Activated T-cell treated with anti-CD3 and anti-CD28 coated beads for 48 hours (primary cell): ENCODE results near the gene CD52.
"Not testable (repeated sequence)": the region's sequence is repeated elsewhere in the genome, so short reads cannot be mapped to it uniquely, and the experiment has no call there.

Source experiments
- DNase-seq: peaks from one replicate; pipeline ENCODE4 v3.0.0-alpha.2; 2020; ENCODE audit warnings: low read depth

CD52 gene

DNA sequence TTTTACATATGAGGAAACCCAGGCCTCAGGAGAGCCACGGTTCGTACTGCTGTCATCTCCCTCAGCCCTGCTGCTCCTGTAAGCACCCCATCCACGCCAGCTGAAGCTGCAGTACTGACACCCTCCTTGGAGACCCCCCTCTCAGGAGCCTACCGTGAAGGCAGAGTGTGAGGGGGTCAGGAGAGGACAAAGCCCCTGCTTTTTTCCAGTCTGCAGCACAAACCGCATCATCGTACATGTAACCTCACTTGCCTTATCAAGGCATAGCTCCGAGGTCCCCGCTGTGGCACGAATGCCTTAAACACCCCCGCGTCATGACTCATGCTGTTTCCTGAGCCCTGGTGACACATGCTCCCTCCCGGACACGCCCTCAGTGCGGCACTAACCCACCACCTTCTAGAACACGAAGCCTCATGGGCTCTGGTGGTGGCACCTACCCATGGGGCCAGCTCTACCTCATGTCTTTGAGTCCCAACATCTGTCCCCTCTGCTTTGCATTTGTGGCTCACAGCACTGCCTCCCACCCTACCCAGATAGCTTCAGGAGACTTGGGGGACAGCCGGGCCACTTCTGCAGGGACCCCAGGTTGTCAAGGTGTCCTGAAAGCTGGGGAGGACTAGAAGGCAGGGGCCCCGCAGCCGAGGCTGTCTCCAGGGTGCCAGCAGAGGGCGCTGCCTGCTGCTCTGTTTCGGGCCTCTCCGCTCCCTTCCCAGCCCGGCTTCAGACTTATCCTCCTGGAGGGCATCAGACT lies 33.0 kb upstream of the CD52 start:
- DNase-seq, result peak; percentile 90

DNA sequence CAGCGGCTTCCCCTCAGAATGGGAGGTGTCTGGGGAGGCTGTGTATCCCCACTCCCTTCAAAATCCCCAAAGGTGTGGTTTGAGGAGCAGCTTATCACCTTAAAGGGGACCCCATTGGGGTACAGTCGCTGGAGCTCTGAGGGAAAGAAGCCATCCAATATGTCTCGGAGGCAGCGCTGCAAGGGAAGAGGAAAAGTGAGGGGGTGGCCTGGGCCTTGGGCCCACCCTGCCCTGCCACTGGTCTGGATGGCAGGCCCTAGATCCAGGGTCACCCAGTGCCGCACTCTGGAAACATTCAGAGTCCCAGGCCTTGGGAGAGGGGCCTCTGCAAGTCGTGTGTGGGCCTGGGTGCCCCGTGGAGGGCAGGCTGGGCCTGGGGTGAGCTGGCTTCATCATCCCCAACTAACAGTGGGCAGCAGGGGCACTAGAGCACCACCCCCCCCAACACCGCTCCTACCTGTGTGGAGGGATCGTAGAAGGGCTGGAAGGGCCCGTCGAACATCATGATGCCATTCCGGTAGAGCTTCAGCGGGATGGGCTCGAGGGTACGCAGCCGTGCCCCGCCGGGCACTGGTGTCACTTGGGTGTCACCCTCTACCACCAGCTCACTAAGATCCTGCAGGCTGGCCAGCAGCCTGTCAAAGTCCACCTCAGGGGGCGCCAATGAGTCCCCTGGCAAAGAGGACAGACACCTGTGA lies 32.2 kb upstream of the CD52 start:
- DNase-seq, result peak; percentile 60

DNA sequence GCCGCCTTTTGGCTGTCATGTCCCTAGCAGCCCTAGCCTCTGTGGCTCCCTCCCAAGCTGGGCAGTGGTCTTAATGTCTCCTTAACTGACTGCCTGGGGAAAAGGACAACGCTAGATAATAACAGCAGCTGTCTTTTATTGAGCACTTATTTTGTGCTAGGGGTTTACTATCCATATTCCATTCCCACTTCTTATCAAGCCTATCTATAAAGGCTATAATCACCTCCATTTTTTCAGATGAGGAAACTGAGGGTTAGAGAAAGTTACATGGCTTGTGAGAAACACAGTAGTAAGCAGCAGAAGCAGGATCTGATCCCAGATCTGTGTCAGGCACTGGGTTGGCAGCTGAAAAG lies 31.7 kb upstream of the CD52 start:
- no peak for DNase-seq

DNA sequence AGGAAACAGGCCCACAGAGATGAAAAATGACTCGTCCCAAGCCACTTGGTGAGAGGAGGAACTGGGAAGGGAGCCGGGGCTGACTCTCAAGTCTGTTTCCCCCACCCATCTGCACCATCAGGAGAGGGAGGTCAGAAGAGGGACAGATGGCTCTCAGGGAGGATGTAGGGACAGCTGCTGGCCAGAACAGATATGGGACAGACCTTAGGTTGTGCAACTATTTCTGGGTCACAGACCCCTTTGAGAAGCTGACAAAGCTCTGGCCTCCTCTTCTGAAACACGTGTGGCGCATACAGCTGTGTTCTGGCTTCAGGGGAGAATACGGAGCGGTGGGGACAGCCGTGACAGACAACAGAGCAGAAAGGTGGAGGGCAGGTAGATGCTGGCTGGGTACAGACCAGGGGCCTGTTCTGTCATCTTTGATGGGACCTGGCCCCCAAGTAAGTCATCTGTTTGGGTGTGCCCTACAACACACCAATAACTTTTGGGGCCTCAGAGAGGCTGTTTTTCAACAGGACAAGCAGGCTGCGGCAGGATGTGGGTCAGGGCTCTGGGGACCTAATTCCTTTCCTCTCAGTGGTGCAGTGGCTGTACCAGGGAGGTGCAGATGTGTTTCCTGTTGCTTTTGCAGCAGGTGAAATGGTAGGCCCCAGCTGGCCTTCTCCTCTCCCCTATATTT lies 30.6 kb upstream of the CD52 start:
- DNase-seq, result no peak

DNA sequence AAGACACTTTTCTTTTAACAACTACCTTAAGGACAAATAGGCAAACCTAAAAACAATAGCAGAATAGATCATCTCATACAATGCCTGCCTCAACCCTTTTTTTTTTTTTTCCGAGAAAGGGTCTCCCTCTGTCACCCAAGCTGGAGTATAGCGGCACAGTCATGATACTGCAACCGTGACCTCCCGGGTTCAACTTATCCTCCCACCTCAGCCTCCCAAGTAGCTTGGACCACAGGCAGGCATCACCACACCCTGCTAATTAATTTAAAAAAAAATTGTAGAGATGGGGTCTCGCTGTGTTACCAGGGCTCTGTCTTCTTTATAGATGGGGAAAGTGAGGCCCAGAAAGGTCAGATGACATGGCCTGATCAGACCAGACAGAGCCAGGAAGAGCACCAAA lies 29.9 kb upstream of the CD52 start:
- no peak for DNase-seq

DNA sequence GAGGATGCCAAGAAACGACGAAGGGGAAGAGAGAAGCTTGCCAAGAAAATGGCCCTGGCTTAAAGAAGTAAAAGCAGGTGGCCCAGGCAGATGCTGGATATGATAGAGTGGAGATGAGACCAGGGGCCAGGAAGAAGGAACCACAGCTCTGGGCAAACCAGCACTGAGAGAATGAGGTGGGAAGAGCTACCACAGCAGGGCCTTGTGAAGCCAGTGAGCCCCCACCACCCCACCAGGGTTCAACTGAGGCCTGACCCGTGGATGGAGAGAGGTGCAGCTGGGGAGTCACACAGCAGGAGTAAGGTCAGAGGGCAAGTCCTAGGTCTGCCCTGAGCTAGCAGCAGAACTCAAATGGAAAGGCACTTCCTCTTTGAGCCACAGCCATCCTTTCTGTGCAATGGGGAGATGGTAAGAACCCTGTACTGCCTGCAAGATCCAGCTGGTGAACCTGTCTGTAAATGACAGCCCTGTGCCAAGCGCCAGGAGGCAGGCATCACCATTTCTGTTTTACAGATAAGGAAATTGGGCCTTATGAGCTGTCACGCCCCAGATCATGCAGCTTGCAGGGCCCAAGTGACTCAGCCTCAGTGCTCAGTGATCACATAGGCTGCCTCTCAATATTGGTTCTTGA lies 29.3 kb upstream of the CD52 start:
- peak; percentile 68 for DNase-seq

DNA sequence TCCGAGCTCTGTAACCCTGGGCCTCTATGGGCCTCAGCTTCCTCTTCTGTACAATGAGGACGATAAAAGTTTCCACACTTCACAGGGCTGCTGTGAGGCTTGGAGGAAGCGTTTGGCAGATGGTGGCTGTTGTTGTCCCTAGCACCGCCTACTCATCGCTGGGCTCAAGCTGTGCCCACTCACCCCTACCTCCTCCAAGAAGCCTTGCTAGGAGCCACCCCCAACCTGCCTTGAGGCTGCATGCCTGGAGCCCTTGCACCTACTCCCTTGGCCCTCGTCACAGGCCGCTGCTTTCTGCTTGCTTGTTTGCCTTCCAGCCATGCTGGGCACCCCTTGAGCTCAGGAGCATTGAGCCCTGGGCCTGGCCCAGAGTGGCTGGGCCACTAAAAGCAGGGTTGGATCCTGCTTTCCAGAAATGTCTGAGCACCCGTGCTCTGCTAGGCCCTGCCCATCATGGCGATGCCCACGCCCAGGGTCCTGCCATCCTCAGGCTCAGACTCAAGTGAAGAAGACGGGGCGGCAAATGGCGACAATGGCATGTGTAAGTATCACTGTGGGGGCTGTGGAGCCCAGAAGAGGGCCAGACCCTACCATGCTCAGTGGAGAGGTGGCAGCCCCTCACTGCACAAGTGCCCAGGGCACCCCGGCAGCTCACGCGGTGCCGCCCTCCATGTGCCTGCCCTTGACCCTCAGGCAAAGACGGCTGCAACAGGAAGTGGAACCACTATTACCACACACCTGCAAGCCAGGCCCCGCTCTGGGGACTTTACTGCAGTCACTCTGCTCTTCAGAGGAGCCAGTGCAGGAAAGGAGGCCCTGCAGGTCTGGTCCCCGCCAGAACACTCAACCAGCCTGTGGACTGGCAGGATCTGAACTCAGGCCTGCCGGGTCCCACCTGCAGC lies 28.3 kb upstream of the CD52 start:
- no peak for DNase-seq

DNA sequence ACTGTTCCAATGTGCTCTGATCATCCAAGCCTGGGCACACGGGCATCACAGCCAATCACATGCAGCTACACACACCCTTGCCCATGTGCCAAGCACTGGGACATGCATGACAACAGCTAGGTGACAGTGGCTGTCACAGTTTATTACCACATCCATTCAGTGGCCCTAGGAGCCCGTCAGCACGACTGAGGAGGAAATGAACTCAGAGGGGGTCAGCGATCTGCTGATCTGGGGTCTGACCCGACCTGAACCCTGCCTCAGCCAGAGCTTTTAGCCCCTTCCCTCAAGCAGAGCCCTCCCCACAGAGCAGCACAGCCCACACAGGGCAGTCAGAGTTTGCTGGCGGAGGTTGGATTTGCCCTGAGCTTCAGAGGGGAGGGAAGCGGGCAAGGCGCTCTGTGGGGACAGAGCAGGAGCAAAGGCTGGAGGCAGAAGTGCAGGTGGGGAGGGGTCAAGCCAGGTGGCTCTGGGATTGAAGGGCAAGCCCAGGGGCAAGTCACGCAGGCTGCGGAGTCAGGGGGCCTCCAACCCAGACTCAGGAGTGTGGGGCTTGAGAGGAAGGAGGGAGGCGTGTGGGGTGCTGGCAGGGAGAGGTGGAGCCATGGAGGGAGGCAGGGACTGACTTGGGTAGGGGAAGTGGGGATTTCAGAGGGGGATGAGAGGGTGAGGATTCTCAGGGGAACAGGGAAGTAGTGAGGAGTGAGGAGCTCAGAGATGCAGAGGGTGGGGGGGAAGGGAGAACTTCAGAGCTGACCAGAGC lies 27.5 kb upstream of the CD52 start:
- DNase-seq, result no peak

DNA sequence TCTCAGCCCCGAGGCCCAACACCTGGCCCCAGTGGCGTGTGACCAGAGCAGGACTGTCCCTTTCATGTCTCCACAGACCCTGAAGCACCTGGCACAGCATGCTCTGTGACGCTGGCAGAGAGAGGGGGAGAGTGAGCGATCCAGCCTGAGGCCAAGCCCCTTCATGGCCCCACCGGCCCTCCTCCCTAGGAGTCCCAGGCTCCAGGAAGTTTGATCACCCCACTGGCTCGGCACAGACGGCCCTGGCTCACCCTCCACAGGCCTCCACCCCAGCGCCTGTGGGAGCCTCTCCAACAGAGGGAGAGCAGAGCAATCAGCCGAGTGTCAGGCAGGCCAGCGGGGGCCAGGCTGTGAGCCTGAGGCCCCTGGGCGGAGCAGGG lies 26.9 kb upstream of the CD52 start:
- DNase-seq, result no peak

DNA sequence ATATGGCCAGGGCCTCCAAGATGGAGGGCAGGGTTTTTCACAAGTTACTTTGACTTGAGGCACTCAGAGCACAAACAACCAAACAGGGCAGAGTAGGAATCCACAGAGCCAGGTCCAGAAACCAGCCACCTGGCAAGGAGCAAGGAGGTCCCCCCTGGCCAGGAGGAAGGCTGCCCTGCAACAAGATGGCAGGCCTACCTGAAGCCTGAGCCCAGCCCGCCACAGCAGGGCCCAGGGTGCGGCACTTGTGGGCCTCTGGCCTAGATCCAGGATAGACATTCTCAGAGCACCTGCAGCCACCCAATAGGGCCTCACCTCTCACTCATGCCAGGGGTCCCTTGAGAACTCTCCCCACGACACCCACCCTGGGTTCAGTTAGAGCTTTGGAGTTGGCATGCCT lies 26.3 kb upstream of the CD52 start:
- DNase-seq, result no peak

DNA sequence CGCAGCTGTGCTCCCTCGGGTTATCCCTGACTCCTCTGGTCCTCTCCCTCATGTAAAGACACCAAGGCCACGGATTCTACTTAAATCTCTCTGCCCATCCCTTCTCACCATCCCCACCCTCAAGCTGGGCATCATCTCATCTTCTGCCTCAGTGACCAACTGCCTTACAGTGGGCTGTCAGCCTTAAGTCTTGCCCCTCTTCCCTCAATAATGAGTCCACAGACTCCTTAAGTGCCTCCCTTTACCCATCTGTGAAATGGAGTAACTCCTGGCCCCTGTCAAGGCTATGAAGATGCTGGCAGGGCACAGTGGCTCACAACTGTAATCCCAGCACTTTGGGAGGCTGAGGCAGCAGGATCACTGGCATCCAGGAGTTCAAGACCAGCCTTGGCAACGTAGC lies 25.8 kb upstream of the CD52 start:
- no peak for DNase-seq

DNA sequence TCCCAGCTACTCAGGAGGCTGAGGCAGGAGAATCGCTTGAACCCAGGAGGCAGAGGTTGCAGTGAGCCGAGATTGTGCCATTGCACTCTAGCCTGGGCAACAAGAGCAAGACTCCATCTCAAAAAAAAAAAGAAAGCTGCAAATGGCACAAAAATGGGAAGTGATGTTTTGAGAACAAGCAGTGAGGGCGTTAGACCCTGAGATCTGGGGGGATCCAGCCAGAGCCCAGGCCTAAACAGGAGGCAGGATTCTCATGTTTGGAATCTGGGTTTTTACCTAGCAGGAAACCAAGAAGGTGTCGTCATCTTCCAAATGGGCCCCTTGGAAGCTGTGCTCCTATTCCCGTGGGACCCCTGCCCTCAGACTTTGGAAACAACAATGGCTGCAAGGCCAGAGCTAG lies 25.0 kb upstream of the CD52 start:
- DNase-seq, result not testable (repeated sequence)

DNA sequence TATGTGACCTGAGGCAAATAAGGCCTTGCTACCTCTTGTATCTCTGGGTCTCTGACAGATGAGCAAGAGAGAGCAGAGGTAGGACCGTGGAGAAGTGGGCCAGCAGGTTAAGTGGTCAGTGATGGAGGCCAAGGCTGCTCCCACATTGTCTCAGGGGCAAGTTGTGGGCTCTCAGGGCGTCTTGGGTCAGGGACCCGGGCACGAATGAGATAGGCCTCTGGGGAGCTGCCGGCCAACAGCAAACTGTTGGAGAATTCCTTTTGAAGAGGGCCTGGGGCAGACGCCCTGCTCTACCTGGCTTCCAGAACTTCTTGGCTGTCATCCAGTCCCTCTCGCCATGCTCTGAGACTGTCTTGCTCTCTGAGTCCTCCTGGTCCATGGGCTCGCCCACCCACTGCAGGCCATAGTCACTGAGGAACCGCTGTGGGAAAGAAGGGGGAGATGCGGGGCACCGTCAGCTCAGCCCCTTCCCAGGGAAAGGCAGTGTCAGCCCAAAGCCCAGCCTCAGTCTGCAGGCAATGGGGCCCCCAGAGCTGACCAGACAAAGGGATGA lies 23.8 kb upstream of the CD52 start:
- DNase-seq, result no peak

DNA sequence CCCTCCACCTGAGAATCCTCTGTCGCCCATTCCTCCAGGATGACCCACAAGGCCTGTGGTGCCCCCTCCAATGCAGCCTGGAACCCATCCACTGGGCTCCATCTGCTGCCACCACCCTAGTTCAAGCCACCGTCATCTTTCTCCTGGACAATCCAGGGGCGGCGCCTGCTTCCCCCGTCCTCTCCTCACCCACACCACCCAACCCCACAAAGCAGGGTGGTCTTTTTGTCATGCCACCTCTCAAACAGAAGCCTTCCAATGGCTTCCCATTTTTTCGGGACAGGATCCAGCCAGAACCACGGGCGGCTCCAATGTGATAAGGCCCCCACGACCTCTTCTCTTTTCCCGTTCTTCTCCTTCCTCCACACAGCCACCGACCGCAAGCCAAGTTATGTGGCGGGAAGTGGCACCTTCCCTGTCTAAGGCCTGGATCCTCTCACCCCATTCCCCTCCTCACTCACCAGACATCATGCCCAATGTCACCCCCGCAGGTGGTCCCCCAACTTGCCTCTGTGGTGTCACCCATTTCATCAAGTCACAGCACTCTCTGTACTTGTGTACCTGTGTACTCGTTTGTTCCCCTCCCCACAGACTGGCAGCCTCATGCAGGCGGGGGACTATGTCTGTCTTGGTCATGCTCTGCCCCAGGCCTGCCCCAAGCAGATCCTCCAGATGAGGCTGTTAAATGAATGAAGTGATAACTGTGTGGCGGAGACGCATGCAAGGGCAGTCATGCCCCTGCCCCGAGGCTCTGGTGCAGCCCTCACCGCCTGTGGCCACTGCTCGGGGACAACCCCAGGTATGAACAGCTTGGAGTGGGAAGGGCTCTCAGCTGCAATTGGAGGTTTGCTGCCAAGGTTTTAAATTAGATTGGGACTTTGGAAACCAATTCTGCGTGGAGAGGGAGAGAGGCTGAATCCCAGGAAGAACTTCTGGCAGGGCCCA lies 22.3 kb upstream of the CD52 start:
- DNase-seq, result no peak

DNA sequence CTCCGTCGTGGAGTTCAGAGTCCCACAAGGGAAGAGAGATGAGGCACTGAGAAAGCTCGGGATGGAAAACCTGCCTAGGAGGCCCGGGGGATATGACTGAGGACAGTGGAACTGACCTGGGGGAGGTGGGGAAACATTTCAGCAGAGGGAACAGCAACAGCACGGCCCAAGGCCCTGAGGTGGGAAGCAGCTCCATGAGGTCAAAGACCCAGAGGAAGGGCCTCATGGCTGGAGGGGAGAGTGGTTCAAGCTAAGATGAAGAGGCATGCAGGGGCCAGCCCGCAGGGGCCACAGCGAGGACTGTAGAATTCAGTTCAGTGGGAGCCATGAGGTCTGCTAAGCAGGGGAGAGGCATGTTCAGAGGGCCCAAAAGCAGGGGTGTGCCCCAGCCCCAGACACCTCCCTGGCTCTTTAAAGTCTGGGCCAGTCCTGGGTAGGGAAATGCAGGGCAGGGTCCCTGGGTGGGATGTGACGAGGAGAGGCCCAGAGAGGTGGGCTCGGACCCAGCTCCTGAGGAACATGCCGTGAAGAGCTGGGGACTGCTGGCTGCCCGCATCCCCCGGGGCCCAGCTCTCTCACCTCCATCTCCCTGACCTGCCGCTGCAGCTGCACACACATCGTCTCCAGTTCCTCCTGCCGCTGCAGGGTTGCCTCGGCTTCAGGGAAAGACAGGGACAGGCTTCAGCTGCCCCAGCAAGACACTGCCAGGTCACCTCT lies 21.3 kb upstream of the CD52 start:
- no peak for DNase-seq

DNA sequence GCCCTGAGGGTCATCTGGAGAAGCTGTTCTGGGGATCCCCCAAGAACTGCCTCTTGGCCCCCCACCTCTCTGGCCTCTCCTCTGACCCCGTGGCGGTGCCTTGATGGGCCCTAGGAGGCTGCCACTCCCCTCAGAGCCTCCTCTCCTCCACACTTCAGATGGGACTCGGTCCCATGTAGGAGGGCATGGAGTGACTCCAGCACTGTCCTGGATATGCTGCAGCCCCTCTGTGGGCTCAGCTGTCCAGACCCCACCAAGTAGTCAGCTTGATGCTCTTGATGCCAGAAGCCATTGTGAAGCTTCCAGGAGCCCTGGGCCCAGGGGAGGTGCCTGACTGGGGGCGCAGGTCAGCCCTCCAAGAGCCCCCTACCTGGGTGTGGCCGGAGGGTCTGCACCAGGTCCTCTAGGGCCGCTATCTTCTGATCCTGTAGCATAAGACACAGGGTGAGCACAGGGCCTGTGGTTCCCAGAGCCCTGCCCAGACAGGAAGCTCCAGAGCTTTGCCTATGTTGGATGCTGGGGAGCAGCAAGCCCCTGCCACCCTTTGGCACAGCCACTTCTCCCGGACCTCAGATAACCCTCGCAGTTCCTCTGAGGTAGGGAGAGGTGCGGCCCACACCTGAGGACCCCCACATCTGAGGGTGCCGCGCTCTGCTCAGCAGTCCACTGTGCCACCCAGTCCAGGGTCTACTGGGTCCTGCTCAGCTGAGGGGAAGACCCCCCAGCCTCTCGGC lies 20.5 kb upstream of the CD52 start:
- no peak for DNase-seq

DNA sequence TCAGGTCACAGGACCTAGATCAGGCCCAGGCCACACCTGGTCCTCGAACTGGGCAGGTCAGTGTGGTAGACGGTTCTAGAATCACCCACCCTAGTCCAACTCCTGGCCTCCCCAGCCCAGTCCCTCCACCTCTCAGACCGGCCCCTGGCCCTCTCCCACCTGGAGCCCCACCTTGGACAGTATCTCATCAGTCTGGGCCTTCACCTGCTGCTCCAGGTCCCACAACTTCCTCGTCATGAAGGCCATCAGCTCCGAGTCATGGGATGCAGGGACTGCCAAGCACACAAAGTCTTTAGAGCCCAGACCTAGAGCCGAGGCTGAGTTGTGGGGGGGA lies 20.0 kb upstream of the CD52 start:
- no peak for DNase-seq

DNA sequence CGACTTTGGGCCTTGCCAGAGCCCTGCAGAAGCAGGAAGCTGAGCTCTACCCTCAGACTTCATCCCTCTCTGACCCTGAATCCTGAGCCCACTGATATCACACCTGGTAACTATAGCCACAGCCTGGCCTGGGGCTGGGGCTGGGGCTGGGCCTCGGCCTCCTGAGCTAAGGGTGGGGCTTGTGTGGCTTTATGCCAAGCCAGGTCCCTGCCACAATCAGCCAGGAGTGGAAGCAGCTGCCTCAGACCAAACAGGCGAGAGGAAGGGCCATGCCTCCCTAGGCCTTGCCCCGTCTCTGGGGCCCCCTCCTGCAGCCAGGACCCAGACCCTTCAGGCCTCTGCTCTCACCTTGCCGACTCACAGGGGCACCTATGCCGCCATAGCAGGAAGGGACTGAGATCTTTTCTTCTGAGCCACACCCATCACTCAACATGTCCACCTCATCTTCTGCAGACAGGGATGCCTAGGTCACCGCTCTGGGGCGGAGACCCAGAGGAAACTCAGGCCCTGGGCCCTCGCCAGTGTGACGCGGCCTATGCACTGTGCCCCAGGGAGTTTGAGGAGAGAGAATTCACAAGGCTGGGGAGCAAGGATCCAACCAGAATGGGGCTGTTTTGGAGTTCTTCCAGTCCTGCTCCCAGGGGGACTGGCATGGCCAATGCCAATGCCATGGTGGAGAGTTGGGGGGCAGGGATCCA lies 17.0 kb upstream of the CD52 start:
- no peak for DNase-seq
